NB4 (cell line): ENCODE data around the gene GALNT4.

ENCODE experiments used
- CTCF ChIP-seq: IDR thresholded peaks from one replicate; pipeline ENCODE4 v1.5.1; 2012; ENCODE audit warnings: low read depth, low read length
- MAX ChIP-seq: IDR thresholded peaks from 2 replicates; pipeline ENCODE4 v1.6.1; 2011; ENCODE audit warnings: low read depth, low read length
- MYC ChIP-seq: IDR thresholded peaks from 2 replicates; pipeline ENCODE4 v1.6.1; 2011; ENCODE audit warnings: low read depth, low read length
- POLR2A ChIP-seq: IDR thresholded peaks from 2 replicates; pipeline ENCODE4 v1.6.1; 2011; ENCODE audit warnings: mild to moderate bottlenecking; ENCODE audit not compliant: insufficient read length; ENCODE audit errors: extremely low read depth

GRCh38 chr12:89497467-89497866, 27.1 kb downstream of the GALNT4 start:
- TF ChIP-seq CTCF (no peak), POLR2A (no peak), MYC (no peak), MAX (no peak)
